Thyroid gland (tissue), 4 donors: Measurements from ENCODE around the gene SREBF1.

Experiments used
- CTCF ChIP-seq, 6 experiments: fragments of 200-600 bp in 3 of 6; fragments of 450-650 bp in 3 of 6; sonication (generic) in 3 of 6; IDR thresholded peaks; one replicate each; pipeline ENCODE4 v1.5.1; 2016 to 2019; ENCODE audit warnings: antibody characterized with exemption in 6 of 6, mild to moderate bottlenecking in 2 of 6, inconsistent platforms in 1 of 6, moderate library complexity in 1 of 6
- POLR2A ChIP-seq, 2 donors: fragments of 450-650 bp; IDR thresholded peaks; one replicate each; pipeline ENCODE4 v1.6.1; 2017; ENCODE audit warnings: antibody characterized with exemption in 2 of 2, mild to moderate bottlenecking in 2 of 2, moderate library complexity in 1 of 2

GRCh38 chr17:17817552-17817947, 19.2 kb downstream of the SREBF1 start:
- TF ChIP-seq CTCF (IDR thresholded peaks at IDR 0.05), result no peak
- TF ChIP-seq POLR2A (IDR thresholded peaks at IDR 0.05), result no peak
